SIG-M5 treated with dmso at 0.1 percent for 504 hours (cell line): Measurements from ENCODE around the gene LITAFD.

Source experiments
- DNase-seq: peaks from one replicate; lab custom pipeline; 2025; ENCODE audit not compliant: unreplicated experiment; lab: John Stamatoyannopoulos, UW

Gene LITAFD

DNA sequence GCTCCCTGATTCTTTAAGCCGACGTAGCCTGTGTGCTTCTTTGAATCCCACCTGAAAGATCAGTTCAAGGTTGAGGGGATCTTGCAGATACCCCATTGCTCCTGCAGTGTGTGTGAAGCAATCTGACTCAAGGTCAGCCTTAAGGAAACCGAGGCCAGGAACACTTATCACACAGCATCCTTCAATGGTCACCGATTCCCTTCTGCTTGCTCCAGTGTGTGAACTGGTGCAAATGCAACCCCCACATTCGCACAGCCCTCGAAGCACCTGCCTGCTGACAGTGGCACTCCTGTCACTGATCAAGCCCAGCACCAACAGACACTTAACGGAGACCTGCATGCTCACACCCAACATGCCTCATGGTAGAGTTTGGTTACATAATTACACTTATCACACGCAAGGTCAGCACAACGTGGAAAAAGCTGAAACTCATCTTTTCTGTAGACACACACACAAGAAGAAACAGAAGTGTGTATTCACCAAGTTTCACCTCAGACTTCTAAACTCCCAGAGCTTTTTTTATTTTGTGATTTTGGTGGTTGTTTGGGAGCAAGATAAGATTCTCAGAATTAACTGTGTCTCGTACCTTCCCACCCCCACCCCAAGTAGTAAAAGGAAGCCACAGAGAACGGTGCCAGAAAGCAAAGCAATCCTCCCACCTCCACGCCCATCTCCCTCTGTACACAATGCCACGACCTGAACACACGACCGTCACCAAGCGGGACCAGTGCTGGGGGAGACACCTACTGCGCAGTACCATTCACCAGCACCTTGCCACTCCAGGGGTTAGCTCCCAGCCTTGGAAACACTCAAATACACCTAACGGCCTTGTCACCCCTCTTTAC, 37.2 kb downstream of the LITAFD start:
- DNase-seq, result no peak

DNA sequence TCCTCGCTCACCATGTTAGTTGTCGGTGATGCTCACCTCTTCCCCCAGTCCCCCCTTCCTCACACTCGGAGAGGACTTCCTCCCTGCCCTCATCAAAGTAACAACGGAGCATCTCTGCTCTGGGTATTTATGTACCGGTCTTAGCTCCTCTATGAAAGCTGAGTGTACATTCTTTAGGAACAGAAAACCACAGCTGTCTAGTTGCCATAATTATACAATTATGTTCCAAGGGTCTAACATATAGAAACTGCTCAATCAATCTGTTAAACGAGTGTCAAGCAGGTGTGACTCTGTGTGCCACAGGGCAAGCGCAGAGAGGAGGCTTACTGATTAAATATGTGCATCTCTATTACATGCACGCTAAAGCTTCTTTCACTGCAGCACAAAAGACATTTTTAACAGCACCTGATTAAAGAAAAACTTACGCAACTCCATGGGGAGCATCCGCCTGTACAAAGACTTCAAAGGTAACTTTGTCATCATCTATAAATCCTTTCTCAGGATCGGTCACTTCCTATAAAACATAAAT, 37.8 kb downstream of the LITAFD start:
- DNase-seq, result no peak

DNA sequence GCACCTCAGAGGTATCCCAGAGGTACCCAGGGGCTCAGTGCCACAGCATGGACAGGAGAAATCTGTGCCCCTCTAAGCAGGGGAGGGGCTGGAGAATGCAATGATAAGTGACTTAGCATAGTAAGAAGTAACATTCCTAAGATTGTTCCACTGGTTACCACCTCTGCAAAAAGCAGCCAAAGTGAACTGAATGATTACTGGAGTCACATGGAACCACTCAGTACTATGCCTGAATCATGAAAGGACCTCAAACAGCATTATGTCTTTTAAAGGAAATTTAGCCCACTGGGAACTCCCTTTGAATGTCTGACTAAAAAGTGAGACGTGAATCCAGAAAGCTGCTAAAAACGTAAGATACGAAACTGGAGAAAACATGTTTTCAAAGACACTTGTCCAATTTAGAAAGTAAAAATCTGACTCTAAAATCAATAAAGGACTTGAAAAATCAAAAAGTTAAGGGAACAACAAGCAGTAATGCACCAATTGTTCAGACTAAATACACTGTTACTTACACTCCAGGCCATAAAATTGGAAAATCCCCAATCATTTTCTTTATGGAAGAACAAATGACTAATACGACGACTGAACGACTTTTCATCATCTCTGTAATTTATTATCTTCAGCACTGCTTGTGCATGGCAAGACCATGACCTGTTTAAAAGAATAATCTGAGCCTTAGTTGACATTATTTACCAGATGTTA, 38.6 kb downstream of the LITAFD start:
- no peak for DNase-seq

DNA sequence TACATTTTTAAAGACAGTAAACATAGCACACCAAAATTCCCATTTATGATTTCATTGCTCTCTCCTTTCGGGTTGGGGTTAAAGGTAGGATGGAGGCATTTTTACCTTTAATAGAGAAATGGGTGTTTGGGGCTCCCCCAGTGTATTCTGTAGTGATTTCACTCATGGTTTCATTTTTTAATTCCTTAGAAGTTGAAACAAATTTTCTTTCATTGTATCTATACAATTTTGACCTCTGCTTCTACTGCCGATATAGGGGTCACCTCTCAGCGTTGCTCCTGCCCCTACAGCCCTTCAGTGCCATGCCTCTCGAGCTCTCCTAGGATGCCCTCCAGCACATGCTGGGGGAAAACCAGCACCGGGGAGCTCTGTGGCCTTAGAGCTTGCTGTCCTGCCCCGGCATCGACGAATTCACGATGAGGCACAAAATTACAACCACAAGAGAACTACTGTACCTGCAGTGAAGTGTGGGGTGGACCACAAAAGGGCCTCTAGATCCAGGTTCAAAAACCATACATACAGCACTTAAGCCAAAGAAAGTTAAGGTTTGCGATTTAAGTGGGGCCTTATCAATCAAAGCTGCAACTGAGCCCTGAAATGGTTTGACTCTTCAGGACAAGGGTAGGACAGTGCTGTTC, 39.3 kb downstream of the LITAFD start:
- no peak for DNase-seq

DNA sequence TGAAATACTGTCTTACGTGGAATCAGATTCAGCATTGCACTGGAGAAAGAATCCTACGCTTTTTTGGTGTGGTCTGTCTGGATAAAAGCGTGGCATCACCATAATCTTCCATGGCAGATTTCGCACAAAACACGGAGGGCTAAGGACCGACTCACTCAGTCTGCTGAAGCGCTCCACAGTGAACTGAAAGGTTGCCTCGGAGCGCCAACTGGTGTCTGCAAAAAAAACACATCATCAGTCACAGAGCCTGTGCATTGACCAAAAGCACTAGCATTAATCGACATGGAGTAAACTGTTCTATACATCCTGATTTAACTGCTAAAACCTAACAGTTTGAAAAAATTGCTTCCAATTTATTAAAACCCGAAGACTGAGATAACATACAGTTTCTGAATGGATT, 41.0 kb downstream of the LITAFD start:
- no peak for DNase-seq

DNA sequence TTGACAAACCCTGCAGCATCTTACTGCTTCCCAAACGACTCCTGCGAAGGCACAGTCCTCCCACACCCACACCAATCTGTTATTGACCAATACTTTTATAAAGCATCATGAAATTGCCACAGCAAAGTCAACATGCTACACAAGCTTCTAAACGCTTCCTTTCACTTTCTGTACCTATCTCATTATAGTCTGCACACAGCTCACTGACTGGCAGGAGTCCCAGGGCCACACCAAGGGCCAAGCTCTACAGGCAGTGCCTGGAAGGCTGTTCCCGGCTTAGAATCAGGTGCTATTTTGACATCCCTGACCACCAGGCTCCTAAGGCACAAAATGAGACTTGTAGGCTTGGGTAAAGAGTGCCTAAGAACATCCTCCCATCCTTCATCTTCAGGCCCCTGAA, 42.1 kb downstream of the LITAFD start:
- no peak for DNase-seq

DNA sequence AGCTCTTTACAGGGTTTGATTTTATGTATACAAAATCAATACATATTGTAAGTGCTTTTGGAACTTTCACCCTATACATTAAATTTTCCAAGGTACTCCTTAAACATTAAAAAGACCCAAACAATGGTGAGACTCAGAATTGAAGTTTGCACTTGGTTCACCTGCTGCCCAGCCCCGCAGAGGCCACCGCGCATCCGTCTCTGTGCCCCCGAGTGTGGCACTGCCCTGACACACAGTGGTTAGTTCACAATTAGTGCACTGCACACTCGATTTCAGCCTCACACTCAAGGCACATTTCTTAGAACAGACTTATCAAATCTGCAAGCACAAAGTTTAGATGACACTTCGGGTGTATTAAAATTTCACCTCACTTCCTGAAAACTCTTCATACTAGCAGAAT, 43.3 kb downstream of the LITAFD start:
- DNase-seq, result no peak

DNA sequence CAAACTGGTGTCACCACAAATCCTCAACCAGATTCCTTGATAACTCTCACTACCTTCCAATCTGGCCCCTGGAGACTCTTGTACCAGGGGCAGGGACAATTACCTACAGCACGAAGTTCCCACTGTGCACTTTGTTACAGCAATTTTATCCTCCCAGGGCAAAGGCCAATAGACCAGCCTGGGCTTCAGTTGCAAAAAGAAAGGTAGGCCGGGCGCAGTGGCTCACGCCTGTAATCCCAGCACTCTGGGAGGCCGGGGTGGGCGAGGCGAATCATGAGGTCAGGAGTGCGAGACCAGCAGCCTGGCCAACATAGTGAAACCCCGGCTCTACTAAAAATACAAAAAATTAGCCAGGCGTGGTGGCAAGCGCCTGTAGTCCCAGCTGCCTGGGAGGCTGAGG, 44.7 kb downstream of the LITAFD start:
- no peak for DNase-seq

DNA sequence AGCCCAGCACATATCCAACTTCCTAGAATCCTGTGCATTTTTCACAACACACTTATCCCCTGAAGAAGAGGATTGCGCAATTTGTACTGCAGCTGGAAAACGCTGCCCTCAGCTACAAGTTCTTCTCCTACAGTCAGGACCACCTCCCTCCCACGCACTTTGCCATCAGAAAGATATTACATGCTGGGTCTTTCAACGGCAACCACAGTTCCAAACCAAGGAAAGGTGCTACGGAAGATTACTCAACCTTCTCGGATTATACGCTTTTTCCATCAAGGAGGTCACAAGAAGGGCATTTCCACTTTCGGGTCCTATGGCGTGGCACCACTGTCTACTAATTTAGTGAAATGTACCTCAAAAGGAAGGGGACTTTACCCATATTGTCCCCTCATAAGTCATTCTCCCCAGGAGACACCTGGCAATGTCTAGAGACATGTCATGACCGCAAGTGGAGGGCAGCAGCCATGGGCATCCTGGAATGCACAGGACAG, 46.4 kb downstream of the LITAFD start:
- peak; percentile 11 for DNase-seq

DNA sequence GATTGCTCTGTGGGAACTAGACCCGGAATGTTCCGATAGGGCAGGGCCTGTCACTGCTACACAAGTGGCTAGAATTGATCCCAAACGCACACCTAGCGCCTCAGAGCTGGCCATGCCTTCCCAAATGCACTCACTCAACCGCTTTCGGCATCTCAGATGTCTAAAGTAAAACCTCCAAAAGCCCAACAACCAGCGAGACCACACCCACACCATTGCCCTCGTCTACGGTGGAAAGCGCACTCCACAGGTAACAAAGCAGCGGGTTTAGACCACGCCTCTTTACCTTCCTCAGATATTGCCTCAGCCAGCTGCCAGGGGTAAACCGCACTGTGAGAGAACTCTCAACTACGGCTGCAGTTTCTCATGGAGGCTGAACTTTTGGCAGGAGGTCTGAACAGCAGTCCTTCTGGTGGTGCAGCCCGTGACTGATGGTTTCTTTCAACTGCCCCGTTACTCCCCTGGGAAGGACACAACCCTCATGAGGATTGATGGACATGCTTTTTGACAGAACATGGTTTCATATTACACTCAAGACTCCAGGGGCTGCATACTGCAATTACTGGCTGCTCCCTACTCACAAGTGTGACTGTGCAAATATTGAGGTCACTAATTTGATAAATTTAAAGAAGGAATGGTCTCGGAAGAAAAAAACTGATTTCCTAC, 47.1 kb downstream of the LITAFD start:
- no peak for DNase-seq

DNA sequence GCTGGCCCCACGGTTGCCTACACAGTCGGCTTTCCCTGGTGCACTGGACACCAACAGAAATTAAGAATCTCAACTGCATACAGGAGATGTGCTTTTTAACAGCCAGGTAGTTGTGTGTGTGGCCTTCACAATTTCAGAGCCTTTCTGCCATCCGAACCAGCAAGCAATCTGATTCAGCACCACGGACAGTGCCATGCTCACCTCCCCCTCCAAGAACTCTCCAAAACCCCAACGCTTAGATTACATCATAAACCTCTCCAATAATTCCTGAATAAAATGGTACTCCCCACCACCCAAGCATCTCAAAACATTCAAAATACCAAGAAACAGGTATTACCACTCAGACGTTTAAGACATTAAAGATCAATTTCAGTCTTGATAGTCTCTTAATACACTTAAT, 49.7 kb downstream of the LITAFD start:
- DNase-seq, result peak; percentile 33

DNA sequence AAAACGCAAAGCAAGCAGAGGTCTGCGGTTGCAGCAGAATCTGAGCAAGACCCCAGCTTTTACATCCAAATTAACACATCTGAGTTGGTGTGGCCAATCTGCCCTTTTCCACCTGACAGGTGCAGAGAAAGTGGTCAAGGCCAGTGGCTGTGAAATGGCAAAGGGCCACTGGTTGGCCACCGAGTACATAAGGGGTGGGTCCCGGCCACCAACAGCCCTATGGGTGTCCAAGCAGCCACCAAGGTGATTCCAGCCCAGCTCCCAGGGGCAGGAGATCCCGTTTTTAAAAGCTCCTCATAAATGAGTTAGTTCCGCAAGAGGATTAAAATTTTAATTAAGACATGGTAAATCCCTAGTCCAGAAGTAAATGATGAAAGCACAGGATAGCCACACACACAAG, 52.5 kb downstream of the LITAFD start:
- DNase-seq, result no peak
